ENCODE results near the gene CEMIP.

DNA sequence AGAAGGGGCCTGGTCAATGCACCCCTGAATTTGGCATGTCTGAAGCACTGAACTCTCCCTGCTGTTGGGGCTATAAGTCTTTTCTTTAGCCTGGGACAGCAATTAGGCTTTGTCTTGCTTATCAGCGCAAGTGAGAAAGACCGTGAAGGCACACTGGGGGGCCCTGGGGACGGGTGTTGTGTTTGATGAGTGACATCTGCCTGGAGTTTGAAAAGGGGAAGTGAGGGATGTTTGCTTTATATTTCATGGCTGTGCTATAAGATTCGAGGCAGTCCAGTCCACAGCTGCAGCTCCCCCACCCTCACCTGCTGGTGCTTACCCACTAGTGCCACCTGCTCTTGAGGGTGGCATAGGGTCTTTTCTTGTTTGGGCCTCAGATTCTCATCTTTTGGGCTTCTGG is 44.8 kb downstream of the CEMIP start:
- TF ChIP-seq, protein P1, sequence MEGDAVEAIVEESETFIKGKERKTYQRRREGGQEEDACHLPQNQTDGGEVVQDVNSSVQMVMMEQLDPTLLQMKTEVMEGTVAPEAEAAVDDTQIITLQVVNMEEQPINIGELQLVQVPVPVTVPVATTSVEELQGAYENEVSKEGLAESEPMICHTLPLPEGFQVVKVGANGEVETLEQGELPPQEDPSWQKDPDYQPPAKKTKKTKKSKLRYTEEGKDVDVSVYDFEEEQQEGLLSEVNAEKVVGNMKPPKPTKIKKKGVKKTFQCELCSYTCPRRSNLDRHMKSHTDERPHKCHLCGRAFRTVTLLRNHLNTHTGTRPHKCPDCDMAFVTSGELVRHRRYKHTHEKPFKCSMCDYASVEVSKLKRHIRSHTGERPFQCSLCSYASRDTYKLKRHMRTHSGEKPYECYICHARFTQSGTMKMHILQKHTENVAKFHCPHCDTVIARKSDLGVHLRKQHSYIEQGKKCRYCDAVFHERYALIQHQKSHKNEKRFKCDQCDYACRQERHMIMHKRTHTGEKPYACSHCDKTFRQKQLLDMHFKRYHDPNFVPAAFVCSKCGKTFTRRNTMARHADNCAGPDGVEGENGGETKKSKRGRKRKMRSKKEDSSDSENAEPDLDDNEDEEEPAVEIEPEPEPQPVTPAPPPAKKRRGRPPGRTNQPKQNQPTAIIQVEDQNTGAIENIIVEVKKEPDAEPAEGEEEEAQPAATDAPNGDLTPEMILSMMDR (IDR thresholded peaks at IDR 0.05), result no peak
- TF ChIP-seq POLR2A (IDR thresholded peaks at IDR 0.05), result no peak
